H9 (cell line): Measurements from ENCODE around the gene GSTM1. TPM values are rescaled to one million over a fixed set of nuclear protein-coding genes. Genes with fewer than 3 reads are reported as not detected.
"Not testable (repeated sequence)": the region's sequence is repeated elsewhere in the genome, so short reads cannot be mapped to it uniquely, and the experiment has no call there.

Experiments used
- DNase-seq: peaks from one replicate; pipeline ENCODE4 v3.0.0-alpha.2; 2017
- H2AFZ ChIP-seq: one replicate; pipeline ENCODE4 v1.6.1; 2013; ENCODE audit warnings: mild to moderate bottlenecking, low read length, control low read depth, moderate library complexity
- H2AK5ac ChIP-seq: 2 replicates; pipeline ENCODE4 v1.6.1; 2013; ENCODE audit warnings: low read length, control low read depth, mixed read lengths; ENCODE audit not compliant: insufficient read length
- H2BK120ac ChIP-seq: one replicate; pipeline ENCODE4 v1.6.1; 2013; ENCODE audit warnings: low read depth, mild to moderate bottlenecking, low read length, control low read depth, inconsistent platforms; ENCODE audit not compliant: poor library complexity, severe bottlenecking
- H2BK12ac ChIP-seq: 2 replicates; pipeline ENCODE4 v1.6.1; 2013; ENCODE audit warnings: low read length, control low read depth, mixed read lengths, low read depth; ENCODE audit not compliant: insufficient read length
- H2BK15ac ChIP-seq: 2 replicates; pipeline ENCODE4 v1.6.1; 2013; ENCODE audit warnings: low read depth, low read length, control low read depth
- H2BK20ac ChIP-seq: one replicate; pipeline ENCODE4 v1.6.1; 2013; ENCODE audit warnings: low read depth, mild to moderate bottlenecking, low read length, control low read depth, inconsistent platforms; ENCODE audit not compliant: poor library complexity, severe bottlenecking
- H2BK5ac ChIP-seq: 2 replicates; pipeline ENCODE4 v1.6.1; 2013; ENCODE audit warnings: low read length, control low read depth, mixed read lengths; ENCODE audit not compliant: insufficient read length
- H3K14ac ChIP-seq: 2 replicates; pipeline ENCODE4 v1.6.1; 2013; ENCODE audit warnings: low read length, control low read depth; ENCODE audit not compliant: insufficient read depth
- H3K18ac ChIP-seq: 2 replicates; pipeline ENCODE4 v1.6.1; 2013; ENCODE audit warnings: low read depth, mild to moderate bottlenecking, mixed read lengths, low read length, control low read depth; ENCODE audit not compliant: insufficient read length
- H3K23ac ChIP-seq: 2 replicates; pipeline ENCODE4 v1.6.1; 2013; ENCODE audit warnings: low read length, control low read depth, mixed read lengths, low read depth; ENCODE audit not compliant: insufficient read length
- H3K23me2 ChIP-seq: 2 replicates; pipeline ENCODE4 v1.6.1; 2013; ENCODE audit warnings: low read depth, mild to moderate bottlenecking, mixed read lengths, low read length, control low read depth; ENCODE audit not compliant: insufficient read length, poor library complexity, severe bottlenecking
- H3K27ac ChIP-seq: 2 replicates; pipeline ENCODE4 v1.5.1; 2013; ENCODE audit warnings: low read length, control low read depth, mixed read lengths, low read depth; ENCODE audit not compliant: insufficient read length
- H3K27me3 ChIP-seq: 2 replicates; pipeline ENCODE4 v1.6.1; 2013; ENCODE audit warnings: low read length, control low read depth, inconsistent platforms; ENCODE audit not compliant: insufficient read depth
- H3K4ac ChIP-seq: 2 replicates; pipeline ENCODE4 v1.6.1; 2013; ENCODE audit warnings: low read depth, mild to moderate bottlenecking, control low read depth, inconsistent platforms, low read length, moderate library complexity
- H3K4me1 ChIP-seq: 2 replicates; pipeline ENCODE4 v1.6.1; 2013; ENCODE audit warnings: low read length, control low read depth, inconsistent platforms; ENCODE audit not compliant: insufficient read depth
- H3K4me2 ChIP-seq: 2 replicates; pipeline ENCODE4 v1.6.1; 2013; ENCODE audit warnings: low read length, control low read depth, mixed read lengths; ENCODE audit not compliant: insufficient read length, insufficient read depth
- H3K56ac ChIP-seq: 2 replicates; pipeline ENCODE4 v1.6.1; 2013; ENCODE audit warnings: low read depth, mild to moderate bottlenecking, mixed read lengths, low read length, control low read depth; ENCODE audit not compliant: insufficient read length
- H3K79me1 ChIP-seq: 2 replicates; pipeline ENCODE4 v1.6.1; 2013; ENCODE audit warnings: low read depth, mild to moderate bottlenecking, moderate library complexity, low read length, control low read depth, inconsistent platforms; ENCODE audit not compliant: insufficient read depth, poor library complexity, severe bottlenecking
- H3K79me2 ChIP-seq: 2 replicates; pipeline ENCODE4 v1.6.1; 2013; ENCODE audit warnings: low read length, control low read depth, inconsistent platforms; ENCODE audit not compliant: insufficient read depth
- H3K9ac ChIP-seq: 2 replicates; pipeline ENCODE4 v1.6.1; 2013; ENCODE audit warnings: low read length, control low read depth, mixed read lengths; ENCODE audit not compliant: insufficient read length; ENCODE audit errors: extremely low read depth
- H3K9me3 ChIP-seq: one replicate; pipeline ENCODE4 v1.6.1; 2013; ENCODE audit warnings: low read depth, low read length, inconsistent platforms; ENCODE audit not compliant: control insufficient read depth
- H3T11ph ChIP-seq: one replicate; pipeline ENCODE4 v1.6.1; 2013; ENCODE audit warnings: mild to moderate bottlenecking, low read length, control low read depth, inconsistent platforms
- H4K20me1 ChIP-seq: one replicate; pipeline ENCODE4 v1.6.1; 2013; ENCODE audit not compliant: control insufficient read depth, insufficient read length, insufficient read depth
- H4K5ac ChIP-seq: 2 replicates; pipeline ENCODE4 v1.6.1; 2013; ENCODE audit warnings: low read depth, mild to moderate bottlenecking, mixed read lengths, low read length, control low read depth; ENCODE audit not compliant: insufficient read length
- H4K8ac ChIP-seq: replicated peaks from 2 replicates; pipeline ENCODE4 v1.6.1; 2013; ENCODE audit warnings: low read length, control low read depth, mixed read lengths, low read depth; ENCODE audit not compliant: insufficient read length
- H4K91ac ChIP-seq: 2 replicates; pipeline ENCODE4 v1.6.1; 2013; ENCODE audit warnings: low read depth, mild to moderate bottlenecking, moderate library complexity, mixed read lengths, low read length, control low read depth; ENCODE audit not compliant: insufficient read length
- H3K27ac Mint-ChIP-seq, 3 experiments: 2 replicates in 2 of 3; 3 replicates in 1 of 3; pipeline ENCODE4 v1.8.0; 2020 to 2021; ENCODE audit warnings: mixed read lengths in 3 of 3, mild to moderate bottlenecking in 1 of 3, moderate library complexity in 1 of 3
- H3K27me3 Mint-ChIP-seq: 2 replicates; pipeline ENCODE4 v1.8.0; 2021; ENCODE audit warnings: low read depth, mild to moderate bottlenecking, moderate library complexity, mixed read lengths
- H3K36me3 Mint-ChIP-seq, 3 experiments: 2 replicates in 2 of 3; 3 replicates in 1 of 3; pipeline ENCODE4 v1.8.0; 2020 to 2021; ENCODE audit warnings: low read depth in 3 of 3, mixed read lengths in 3 of 3; ENCODE audit not compliant: insufficient read depth in 1 of 3
- H3K4me1 Mint-ChIP-seq, 2 experiments: 2 replicates each; pipeline ENCODE4 v1.8.0; 2020; ENCODE audit warnings: mixed read lengths in 2 of 2
- H3K4me3 Mint-ChIP-seq, 2 experiments: 2 replicates in 1 of 2; 3 replicates in 1 of 2; pipeline ENCODE4 v1.8.0; 2020 to 2021; ENCODE audit warnings: mild to moderate bottlenecking in 2 of 2, mixed read lengths in 2 of 2, moderate library complexity in 1 of 2
- H3K9me3 Mint-ChIP-seq, 2 experiments: 2 replicates in 1 of 2; 3 replicates in 1 of 2; pipeline ENCODE4 v1.8.0; 2020; ENCODE audit warnings: mild to moderate bottlenecking in 2 of 2, mixed read lengths in 2 of 2, moderate library complexity in 1 of 2
- WGBS: extraction: QIAGEN DNeasy Blood & Tissue Kit; methylation state at CpG from one replicate; pipeline ENCODE4 v1.1.7; 2013; ENCODE audit warnings: missing lambda C conversion rate, low lambda C conversion rate, mixed read lengths; ENCODE audit not compliant: insufficient read length; ENCODE audit errors: extremely low coverage; 5-methylcytosine and 5-hydroxymethylcytosine counted together
- total RNA-seq: library from RNA; stranded (reverse); gene quantifications from 2 replicates; pipeline ENCODE4 v1.2.1, GENCODE V29; 2021

GSTM1 gene
- total RNA-seq, 1 experiment from 2014 or later: 19.5 TPM

DNA sequence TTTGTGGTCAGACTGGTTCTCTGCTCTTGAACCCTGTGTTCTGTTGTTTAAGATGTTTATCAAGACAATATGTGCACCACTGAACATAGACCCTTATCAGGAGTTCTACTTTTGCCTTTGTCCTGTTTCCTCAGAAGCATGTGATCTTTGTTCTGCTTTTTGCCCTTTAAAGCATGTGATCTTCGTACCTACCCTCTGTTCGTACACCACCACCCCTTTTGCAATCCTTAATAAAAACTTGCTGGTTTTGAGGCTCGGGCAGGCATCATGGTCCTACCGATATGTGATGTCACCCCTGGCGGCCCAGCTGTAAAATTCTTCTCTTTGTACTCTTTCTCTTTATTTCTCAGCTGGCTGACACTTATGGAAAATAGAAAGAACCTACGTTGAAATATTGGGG lies 2.8 kb upstream of the GSTM1 start:
- H3K79me1 ChIP-seq, H2AK5ac ChIP-seq, H2AFZ ChIP-seq, H3K79me2 ChIP-seq, H3K27me3 Mint-ChIP-seq, DNase-seq, H3T11ph ChIP-seq, H3K4me1 ChIP-seq, H2BK20ac ChIP-seq, H2BK15ac ChIP-seq, H3K27ac ChIP-seq, H3K9ac ChIP-seq, H2BK5ac ChIP-seq, H3K4me1 Mint-ChIP-seq, H4K20me1 ChIP-seq, H3K14ac ChIP-seq, H3K27me3 ChIP-seq, H3K4ac ChIP-seq, H4K5ac ChIP-seq, H3K23me2 ChIP-seq, H4K91ac ChIP-seq, H3K9me3 ChIP-seq, H3K4me3 Mint-ChIP-seq, H3K36me3 Mint-ChIP-seq, H2BK120ac ChIP-seq, H3K4me2 ChIP-seq, H4K8ac ChIP-seq, H3K27ac Mint-ChIP-seq, H3K23ac ChIP-seq, H3K9me3 Mint-ChIP-seq, H2BK12ac ChIP-seq, H3K56ac ChIP-seq, H3K18ac ChIP-seq: not testable (repeated sequence)
- WGBS: no CpG with 5 or more reads among the region's 6 CpGs

DNA sequence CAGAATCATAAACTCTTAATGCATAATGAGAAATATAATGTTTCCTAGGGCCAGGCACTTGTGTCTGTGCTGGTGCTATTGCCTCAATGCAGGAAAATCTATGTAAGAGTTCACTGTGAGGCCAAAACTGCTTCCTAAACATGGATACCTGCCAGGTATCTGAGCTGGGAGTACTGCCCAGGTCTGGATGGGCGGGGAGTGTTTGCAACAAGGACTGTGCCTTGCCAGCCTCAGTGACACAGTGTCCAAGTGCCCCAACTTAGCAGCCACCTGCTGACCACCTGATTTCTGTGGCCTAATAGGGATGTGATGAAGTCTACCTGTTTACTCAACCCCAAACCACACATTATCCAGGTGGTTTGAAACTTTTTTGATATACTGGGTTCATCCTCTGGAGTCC lies 2.2 kb upstream of the GSTM1 start:
- H3K36me3 Mint-ChIP-seq, H3K4me2 ChIP-seq, H3K9ac ChIP-seq, H3K4me1 ChIP-seq, H3K4ac ChIP-seq, H2BK5ac ChIP-seq, H3T11ph ChIP-seq, H4K8ac ChIP-seq, H2BK12ac ChIP-seq, H2BK120ac ChIP-seq, H3K18ac ChIP-seq, H3K4me3 Mint-ChIP-seq, H3K14ac ChIP-seq, H4K91ac ChIP-seq, H3K4me1 Mint-ChIP-seq, H3K27ac Mint-ChIP-seq, H3K79me1 ChIP-seq, H3K23ac ChIP-seq, H3K9me3 ChIP-seq, H3K56ac ChIP-seq, H3K27ac ChIP-seq, H2AK5ac ChIP-seq, H4K5ac ChIP-seq, H3K9me3 Mint-ChIP-seq, H3K23me2 ChIP-seq, H2AFZ ChIP-seq, DNase-seq, H2BK15ac ChIP-seq, H3K27me3 Mint-ChIP-seq, H2BK20ac ChIP-seq, H3K27me3 ChIP-seq, H4K20me1 ChIP-seq, H3K79me2 ChIP-seq: not testable (repeated sequence)
- WGBS: no CpG with 5 or more reads among the region's 1 CpG
